ENCODE measurements around the gene USP10.

The USP10 gene

GRCh38 chr16:84709609-84710008, 9.8 kb downstream of the USP10 start:
- TF ChIP-seq, protein P1, sequence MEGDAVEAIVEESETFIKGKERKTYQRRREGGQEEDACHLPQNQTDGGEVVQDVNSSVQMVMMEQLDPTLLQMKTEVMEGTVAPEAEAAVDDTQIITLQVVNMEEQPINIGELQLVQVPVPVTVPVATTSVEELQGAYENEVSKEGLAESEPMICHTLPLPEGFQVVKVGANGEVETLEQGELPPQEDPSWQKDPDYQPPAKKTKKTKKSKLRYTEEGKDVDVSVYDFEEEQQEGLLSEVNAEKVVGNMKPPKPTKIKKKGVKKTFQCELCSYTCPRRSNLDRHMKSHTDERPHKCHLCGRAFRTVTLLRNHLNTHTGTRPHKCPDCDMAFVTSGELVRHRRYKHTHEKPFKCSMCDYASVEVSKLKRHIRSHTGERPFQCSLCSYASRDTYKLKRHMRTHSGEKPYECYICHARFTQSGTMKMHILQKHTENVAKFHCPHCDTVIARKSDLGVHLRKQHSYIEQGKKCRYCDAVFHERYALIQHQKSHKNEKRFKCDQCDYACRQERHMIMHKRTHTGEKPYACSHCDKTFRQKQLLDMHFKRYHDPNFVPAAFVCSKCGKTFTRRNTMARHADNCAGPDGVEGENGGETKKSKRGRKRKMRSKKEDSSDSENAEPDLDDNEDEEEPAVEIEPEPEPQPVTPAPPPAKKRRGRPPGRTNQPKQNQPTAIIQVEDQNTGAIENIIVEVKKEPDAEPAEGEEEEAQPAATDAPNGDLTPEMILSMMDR (conservative IDR thresholded peaks at IDR 0.05; ENCODE audit: control insufficient read depth, insufficient read depth, low read depth, low read length) = no peak
- DNase-seq (ENCODE audit: low read depth) = no peak
- H3K4me3 ChIP-seq (ENCODE audit: control insufficient read depth, low read depth, low read length) = no peak overlapping the region

GRCh38 chr16:84710686-84711085, 10.9 kb downstream of the USP10 start:
- DNase-seq (ENCODE audit: low read depth) = no peak
- H3K4me3 ChIP-seq (ENCODE audit: control insufficient read depth, low read depth, low read length) = no peak overlapping the region
- TF ChIP-seq, protein P1 (conservative IDR thresholded peaks at IDR 0.05; ENCODE audit: control insufficient read depth, insufficient read depth, low read depth, low read length) = no peak

- H3K4me3 ChIP-seq (ENCODE audit: control insufficient read depth, low read depth, low read length) = no peak overlapping the region
- DNase-seq (ENCODE audit: low read depth) = no peak
- TF ChIP-seq, protein P1 (conservative IDR thresholded peaks at IDR 0.05; ENCODE audit: control insufficient read depth, insufficient read depth, low read depth, low read length) = no peak
Measured at GRCh38 chr16:84712138-84712671, 12.4 kb downstream of the USP10 start.

GRCh38 chr16:84712801-84713775, 13.3 kb downstream of the USP10 start:
- TF ChIP-seq, protein P1 (conservative IDR thresholded peaks at IDR 0.05; ENCODE audit: control insufficient read depth, insufficient read depth, low read depth, low read length) = no peak
- no peak overlapping the region for H3K4me3 ChIP-seq (ENCODE audit: control insufficient read depth, low read depth, low read length)
- no peak for DNase-seq (ENCODE audit: low read depth)

DNA sequence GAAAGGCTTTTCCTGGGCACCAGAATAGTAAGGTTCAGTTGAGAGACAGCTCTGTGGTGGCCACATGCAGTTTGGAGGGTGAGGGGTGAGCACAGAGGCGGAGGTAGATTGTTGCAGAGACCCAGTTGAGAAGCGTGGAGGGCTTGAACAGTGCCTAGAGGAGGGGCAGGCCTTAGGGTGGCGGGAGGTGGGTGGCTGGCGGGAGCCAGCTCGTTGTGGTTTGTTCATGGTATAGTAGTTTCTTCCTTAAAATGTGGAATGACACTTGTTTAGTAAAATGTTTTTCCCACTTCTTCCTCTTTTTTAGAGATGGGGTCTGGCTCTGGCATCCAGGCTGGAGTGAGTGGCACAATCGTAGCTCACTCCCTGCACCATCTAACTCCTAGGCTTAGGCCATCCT, 14.2 kb downstream of the USP10 start:
- no peak for DNase-seq (ENCODE audit: low read depth)
- TF ChIP-seq, protein P1 (conservative IDR thresholded peaks at IDR 0.05; ENCODE audit: control insufficient read depth, insufficient read depth, low read depth, low read length) = no peak
- H3K4me3 ChIP-seq (ENCODE audit: control insufficient read depth, low read depth, low read length) = no peak overlapping the region

DNA sequence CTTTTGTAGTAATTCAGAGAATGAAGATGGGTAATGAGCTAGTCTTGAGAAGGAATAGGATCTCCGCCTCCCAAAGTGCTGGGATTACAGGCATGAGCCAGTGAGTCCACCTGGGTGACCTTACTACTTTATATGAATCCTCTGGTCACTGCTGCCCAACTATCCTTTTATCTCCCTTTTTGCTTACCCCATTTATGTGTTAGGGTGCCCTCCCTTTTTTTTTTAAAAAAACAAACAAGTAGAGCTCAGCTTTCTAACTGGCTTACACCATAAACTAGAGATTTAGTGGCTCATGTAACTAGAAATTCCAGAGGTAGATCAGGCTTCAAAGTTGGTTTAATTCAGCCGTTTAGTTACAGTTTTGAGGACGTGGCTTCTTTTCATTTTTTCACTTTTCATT, 15.6 kb downstream of the USP10 start:
- TF ChIP-seq, protein P1 (conservative IDR thresholded peaks at IDR 0.05; ENCODE audit: control insufficient read depth, insufficient read depth, low read depth, low read length) = no peak
- DNase-seq (ENCODE audit: low read depth) = no peak
- H3K4me3 ChIP-seq (ENCODE audit: control insufficient read depth, low read depth, low read length) = no peak overlapping the region
